CD1c-positive myeloid dendritic cell (primary cell): ENCODE results near the gene OPCML.

Experiments
- DNase-seq: peaks from one replicate; pipeline ENCODE4 v3.0.0-alpha.2; 2016; ENCODE audit errors: extremely low spot score

Gene OPCML

DNA sequence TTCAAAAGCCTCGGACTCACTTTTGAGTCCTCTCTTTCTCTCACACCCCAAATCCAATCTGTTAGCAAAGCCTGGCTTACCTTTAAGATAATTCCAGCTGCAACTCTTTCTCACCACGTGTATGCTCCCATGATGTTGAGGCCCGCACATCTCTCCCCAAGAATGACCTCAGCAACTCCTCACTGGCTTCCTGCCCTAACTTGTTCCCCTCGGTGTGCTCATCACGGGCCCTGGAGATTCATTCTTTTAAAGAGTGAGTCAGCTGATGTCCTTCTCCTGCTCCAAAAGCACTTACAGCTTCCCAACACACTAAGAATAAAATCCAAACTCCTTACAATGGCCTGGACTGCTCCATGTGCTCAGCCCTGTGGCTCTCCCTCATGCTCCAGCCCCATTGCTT, 1041.3 kb downstream of the OPCML start:
- DNase-seq = no peak

DNA sequence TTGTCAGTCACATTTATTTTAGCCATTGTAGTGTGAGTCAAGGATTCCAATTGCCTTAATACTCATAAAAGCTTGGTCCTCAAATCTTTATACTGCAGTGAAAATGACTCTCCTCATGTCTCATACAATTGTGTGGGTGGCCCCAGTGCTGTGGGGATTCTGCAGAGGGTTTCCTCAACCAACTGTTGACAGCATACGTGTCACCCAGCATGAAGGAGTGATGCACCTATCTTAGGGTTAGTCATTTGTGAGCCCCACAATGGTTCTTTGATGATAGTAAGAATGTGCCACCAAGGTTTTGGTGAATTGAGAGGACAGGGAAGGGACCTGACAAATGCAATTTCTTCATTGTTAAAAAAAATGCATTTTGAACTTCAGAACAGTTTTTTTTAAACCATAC, 1046.2 kb downstream of the OPCML start:
- no peak for DNase-seq

DNA sequence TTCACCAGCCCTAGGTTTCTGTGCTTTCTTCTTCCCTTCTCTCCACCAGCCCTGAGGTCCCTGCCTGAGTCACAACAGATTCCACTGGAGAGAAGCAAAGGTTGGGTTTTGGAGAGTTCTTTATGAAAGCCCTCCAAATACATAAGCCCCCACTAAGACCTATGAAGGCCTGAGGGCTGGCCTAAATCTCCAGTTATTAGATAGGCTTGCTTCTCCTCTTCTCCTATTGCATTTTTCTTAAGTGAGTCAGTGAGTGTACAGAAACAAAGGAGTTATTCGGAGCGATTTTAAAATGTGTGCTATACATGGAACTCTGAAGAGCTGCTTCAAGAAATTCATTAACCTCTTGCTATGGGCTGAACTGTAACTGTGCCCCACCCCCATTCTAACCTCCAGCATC, 1057.3 kb downstream of the OPCML start:
- no peak for DNase-seq

DNA sequence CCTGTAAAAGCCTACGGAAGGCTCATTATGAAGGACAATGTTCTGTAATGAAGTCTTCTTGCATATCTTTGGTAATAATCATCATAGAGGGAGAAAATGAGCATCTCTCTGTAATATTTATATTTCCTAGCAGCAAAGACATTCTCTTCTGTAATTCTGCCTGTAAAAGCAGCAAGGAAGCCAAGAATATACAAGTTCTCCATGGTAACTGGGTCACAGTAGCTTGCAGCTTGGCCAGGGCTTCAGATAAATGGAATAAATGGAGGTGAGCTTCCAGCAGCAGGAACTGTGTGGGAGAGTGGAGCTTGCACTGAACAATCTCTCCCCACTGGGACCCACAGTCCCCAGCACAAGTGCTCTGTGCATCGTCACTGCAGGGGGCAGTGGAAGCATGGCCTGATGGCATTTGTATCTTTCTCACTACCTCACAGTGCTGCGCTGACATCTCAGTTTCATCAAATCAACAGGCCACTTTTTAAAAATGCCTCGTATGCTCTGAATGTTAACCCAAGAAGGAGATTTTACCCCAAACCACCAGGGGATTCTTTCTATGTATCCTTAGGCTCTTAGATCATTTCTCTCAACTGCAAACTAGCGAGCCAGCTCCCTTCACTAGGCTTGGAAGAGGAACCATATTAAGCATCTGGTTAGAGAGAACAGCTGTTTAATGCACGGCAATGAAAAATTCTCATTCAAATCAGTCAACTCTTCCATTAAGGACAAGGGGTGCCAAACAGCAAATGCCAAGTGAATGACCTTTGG, 1059.7 kb downstream of the OPCML start:
- DNase-seq = no peak

DNA sequence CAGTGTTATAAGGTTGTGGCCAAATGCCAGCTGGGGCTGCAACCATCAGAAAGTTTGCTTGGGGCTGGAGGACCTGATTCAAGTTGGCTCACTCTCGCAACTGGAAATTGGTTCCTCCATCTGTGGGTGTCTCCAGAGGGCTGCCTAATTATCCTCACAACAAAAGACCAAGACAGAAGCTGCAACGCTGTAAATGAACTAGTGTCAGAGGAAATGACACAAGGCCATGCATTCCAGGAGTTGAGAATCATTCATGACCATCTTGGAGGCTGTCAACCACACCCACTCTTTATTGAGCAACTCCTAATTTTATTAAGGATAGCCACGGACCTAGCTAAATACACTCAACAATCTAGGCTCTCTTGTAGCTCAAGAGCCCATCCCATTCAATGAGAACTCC, 1060.8 kb downstream of the OPCML start:
- no peak for DNase-seq

DNA sequence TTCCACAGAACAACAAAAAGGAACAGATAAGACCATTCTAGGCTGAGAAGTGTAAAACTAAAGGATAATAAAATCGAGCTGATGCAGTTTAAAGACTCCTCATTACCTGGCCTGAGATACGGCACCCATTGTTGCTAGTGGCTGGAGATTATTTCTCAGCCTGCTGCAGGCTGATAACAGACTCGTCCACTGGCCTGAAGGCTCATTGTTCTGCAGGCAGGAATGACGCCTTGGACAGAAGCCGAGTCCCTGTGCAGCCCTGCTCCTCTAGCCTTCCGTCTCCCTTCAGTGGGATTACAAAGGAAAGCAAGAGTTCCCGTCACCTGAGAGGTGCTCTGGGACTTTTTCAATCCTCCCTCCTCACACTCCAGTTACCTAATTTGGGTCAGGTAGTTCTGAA, 1065.3 kb downstream of the OPCML start:
- DNase-seq = no peak

DNA sequence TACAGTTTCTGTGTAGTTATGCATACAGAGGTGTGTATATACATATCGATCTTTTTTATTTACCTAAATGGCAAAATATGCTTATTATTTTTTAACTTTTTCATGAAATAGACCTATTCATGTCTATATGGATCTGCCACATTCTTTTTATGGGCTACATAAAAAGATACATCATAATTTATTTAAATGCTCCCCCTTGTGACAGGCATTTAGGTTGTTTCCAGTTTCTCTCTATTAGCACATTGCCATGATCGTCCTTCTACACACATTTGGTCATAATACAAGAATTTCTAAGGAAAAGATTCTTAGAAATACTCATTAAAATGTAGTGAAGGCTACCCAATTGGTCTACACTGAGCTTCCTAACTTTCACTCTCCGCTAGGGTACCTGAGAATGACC, 1067.4 kb downstream of the OPCML start:
- DNase-seq = no peak

DNA sequence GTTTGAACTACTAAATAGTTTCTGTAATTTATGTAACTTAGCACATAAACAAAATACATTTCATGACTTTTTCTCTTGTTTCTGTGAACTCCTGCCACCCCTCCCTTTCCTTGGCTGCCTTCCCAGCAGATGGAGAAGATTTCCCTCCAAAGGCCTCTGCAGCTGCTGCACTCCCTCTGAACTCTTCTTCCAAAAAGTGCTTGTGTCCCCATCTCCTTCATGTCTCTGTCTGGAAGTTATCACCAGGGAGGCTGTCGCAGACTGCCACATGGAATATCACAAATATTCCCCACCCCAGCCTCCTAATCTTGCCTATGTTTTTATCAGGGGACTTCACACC, 1068.3 kb downstream of the OPCML start:
- DNase-seq = no peak

DNA sequence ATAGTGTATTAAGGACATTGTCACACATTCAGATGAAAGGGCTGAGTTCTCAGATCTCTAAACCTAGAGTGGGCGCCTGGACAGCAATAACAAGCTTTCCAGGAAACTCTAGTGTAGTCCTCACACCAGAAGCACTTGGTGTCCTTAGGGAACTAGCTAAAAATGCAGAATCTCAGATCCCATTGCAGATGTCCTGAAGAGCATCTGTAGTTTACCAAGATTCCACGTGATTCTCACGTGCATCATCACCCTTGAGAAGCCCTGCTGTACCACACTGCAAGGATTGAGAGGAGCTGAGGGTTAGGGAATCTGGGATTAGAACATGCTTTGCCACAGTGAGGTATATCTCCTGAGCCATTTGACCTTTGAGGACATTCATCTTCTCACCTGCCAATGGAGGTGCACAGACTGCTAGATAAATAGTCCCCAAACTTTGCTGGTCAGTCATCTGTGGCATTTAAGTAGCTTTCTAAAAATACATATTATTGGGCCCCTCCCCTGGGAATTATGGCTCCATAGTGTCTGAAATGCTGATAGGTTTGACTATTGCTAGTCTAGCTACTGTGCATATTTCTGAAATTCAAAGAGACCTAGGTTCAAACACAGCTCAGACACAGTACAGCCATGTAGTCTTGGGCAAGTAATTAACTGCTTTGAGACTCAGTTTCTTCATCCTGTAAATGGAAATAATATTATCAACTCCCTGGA, 1068.9 kb downstream of the OPCML start:
- no peak for DNase-seq

DNA sequence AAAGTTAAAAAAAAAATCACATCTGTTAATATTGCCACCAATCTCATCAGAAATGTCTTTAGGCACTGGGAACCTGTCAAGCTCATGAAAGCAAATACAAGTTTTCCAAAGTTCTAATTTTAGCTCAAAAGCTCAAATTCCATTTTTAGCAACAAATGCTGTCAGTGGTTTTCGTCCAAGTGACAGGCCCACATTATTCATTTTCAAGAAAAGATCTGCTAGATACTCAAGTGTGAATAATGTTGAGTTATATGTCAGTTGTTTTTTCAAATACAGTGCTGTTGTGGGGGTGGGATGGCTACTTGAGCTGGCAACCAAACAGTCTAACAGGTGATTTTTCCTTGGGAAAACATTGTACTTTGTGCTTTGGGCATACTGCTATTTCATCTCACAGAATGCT, 1072.6 kb downstream of the OPCML start:
- no peak for DNase-seq

DNA sequence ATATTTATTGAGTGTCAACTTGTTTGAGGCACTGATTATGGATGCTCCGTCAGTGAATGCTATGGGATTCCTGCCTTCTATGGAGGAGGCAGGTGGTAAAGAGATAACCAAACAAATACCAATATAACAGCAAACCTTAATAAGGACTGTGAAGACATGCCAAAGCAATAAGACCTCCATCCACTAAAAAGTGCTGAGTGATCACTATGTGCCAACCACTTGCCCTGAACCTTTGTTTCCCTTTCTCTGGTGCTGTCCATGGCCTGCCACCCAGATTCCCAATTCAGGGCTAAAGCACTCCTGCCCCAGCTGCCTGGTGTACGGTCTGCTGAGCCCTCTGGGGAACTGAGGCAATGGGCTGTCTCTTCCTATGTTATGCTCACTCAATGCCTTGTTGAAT, 1074.9 kb downstream of the OPCML start:
- DNase-seq = no peak

DNA sequence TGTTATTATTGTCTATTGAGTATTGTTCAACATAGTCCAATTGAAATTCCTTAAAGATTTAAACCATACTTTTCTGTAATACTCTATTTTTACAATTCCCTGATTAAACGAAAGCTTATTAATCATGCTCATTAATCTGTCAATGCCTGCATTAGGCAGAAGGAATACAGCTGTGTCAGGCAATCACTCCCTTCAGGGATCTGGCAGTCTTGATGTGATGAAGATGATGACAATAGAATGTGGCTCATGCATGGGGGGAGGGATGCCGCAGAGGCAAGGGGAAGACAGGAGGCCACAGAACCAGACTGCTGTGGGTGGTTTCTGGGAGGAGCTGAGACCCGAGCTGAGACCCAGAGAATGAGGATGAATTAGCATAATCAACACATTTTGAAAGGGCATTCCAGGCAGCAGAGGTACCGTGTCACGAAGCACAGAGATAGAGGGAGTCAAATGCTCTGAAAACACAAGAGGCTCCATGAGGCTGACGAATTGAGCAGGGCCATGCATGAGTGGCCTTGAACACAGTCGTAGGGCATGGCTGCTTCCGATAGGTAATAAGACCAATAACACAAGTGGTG, 1075.5 kb downstream of the OPCML start:
- no peak for DNase-seq

DNA sequence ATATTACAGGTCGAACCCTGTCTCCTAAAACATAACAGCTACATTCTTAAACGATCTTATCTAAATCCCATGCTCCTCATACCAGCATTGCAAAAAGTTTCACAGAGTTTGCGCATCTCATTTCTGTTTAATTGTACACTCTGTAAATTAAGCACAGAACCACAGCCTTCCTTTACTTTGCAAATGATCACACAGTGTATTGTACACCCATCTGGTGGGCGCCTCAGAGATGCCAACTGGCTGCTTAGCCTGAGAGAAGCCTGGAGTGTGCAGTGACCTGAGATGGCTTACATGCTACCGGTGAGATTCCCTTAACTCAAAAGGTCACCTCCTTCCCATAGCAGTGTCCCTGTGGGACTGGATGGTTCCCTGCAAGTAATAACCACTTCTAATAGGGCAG, 1077.3 kb downstream of the OPCML start:
- DNase-seq = no peak

DNA sequence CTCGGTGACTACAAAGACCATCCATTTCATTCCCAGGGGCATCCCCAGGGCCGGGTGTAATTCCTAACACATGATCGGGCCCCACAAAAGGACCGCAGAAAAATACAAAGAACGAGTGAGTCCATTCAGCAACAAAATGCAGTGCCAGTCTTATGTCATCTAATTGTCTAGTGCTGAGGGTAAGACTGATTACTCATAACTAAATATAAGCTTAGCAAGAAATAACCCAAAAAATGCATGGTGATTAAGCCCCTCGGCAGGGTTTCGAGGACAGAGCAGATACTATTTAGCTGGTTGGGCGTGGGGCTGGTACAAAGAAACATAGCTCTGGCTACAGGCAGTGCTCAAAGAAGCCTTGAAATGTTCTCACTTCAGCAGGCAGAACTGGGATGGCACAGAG, 1078.9 kb downstream of the OPCML start:
- no peak for DNase-seq

DNA sequence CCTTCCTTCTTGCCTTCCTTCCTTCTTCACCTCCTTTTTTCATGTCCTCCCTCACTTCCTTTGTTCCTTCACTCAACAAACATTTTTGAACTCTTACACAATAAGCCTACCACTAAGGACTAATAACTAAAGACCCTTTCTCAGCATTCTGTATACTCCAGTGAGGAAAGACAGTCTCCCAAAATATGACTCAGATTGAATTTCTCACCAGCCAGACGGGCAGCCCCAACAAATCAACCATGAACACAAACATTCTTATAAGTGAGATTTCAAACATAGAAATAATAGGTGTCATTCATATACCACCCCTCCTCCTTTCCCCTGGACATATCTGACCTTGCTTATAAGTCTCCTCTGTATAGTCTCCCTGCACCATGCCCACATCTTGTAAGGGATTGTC, 1079.7 kb downstream of the OPCML start:
- DNase-seq = no peak

DNA sequence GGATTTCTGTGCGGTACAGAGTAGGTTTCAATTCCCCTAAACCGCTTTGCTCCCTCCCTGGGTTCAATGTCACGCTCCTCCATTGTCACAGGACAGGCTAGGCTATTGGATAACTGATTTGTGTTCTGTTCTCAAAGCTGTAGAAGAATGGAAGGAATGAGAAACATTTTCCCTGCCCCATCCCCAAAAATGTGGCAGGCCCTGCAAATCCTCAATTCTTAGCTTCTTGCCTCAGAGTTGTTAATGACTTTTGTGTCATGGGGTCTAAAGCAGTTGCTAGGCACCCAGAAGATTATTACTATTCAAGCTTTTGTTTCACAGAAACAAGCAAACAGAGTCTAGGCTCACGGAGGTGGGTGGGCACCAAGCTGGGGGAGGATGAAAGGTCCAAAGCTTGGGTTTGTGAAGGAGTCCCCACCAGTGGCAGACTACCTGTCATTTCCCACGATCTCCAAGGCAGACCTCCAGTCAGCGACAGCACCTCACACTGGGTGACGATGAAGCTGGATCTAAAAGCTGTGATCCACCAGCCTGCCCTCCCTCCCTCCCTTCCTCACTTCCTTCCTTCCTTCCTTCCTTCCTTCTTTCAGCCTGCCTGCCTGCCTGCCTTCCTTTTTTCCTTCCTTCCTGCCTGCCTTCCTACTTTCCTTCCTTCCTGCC, 1080.2 kb downstream of the OPCML start:
- DNase-seq = no peak

DNA sequence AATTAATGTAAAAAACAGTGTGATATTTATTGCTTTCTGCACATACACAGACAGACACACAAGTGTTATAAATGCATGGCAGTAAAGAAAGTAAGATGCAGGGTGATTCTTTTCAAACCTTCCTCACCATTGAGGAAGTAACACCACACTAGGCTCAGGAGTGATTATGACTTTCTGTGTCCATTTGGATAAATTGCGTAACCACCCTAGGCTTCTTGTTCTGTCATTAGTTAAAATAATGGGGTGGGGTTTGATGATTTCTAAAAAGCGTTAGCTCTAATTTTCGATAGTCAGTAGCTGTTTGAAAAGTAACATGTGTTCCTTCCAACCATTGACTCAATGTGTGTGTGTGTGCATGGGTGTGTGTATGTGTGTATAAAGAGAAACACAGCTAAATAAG, 1081.7 kb downstream of the OPCML start:
- DNase-seq = no peak

DNA sequence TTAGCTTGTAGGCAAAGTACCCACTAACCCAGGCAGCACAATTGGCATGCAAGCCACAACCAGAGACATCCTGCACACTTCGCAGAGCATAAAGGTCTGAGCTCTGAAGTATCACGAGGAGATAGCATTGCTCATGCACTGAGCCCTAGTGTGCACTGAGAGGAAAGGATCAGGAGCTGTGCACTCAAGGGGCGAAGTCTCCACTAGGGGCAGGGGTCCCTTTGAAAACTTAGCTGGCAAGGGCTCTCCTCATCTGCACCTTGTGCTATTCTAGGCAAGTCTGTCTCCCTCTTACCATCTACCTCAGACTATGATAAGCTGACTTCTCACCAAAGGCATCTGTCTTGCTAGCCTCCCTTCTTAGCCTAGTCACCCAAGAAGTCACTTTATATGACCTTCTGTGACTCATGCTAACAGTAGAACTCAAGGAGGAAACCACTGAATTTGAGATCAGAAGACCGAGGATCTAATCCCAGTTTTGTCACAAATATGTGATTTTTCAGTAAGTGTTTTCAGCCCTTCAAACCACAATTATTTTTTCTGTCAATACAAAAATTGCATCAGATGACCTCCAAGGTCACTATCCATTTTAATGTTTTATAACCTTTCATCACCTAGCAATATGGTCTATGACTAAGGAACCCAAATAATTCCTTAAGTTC, 1083.8 kb downstream of the OPCML start:
- no peak for DNase-seq

DNA sequence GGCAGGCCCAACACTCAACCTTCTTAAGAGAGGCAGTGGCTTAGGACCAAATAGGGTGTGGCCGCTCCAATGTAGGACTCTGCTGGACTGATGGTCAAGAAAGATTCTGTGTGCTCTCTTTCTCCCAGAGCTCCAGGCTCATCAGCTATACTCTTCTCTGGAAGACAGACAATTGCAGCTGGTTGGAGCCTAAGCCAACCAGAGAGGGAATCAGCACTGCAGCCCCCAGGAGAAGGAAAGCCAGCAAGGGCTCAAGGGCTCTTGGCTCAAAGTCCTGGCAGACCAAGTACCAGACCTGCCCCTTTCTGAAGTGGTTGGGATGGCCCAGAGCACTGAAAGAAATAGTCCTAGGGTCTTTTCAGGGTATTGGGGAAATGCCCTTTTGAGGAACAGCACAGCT, 1084.5 kb downstream of the OPCML start:
- DNase-seq = no peak

DNA sequence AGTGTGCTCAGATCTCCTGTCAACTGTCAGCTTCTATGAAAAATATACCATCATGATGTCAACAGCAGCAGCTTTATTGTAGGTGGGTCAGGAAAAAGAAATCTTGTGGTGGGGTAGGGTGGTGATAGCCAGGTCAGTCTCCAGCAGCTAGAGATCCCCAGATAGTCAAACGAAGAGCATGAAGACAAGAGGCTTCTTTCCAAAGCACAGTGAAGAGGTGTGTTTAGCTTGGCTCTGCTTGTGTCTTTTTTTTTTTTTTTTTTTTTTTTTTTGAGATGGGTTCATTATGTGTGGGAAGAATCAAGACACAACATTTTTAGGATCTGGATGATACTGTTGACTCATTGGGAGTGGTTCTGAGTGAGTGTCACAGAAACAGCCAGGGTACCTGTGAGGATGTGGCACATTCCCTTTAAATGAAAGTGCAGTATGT, 1086.4 kb downstream of the OPCML start:
- DNase-seq = no peak

DNA sequence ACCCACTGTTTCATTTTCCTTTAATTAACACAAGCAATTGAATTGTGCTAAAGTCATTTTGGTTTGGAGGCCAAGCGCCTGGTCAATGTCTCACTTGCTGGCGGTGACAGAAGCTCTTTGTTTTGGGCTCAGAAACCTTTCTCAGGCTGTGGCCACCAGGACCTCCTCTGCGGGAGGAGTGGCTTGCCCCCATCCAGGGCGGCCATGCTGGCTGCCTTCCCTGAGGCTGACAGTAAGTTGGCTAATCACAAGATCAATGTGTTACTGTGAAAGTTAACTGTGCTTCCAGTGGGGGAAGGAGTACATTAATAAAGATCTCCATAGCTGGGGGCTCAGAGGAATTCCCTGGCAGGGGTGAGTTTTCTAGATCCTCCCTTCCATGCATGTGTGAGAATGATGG, 1087.4 kb downstream of the OPCML start:
- DNase-seq = no peak

DNA sequence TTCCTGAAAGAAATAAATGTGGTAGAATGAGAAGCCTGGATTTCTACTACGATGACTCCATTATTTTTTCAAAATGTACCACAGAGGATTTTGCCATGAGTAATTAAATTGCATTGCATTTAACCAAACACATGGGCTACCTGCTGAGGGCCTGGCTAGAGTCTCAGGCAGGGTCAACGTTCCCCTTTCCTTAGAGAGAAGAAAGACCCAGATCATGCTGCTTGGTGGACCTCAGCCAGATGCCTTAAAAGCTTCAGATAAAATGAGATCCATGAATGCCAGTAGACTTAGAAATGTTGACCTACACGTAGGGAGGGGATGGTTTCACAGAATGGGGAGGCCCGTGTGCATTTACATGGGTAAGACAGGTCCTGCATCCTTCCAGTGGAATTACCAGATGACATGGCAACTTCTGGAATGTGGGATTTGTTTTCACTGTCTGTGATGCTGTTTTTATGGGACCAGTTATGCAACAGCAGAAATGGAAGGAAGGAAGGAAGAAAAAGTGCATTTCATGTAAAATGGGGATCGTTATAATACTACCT, 1092.5 kb downstream of the OPCML start:
- no peak for DNase-seq
